ENCODE results near the gene PDLIM4.
A peak's percentile ranks its signal among the peaks of the same experiment; 100 is the strongest.

Gene PDLIM4

DNA sequence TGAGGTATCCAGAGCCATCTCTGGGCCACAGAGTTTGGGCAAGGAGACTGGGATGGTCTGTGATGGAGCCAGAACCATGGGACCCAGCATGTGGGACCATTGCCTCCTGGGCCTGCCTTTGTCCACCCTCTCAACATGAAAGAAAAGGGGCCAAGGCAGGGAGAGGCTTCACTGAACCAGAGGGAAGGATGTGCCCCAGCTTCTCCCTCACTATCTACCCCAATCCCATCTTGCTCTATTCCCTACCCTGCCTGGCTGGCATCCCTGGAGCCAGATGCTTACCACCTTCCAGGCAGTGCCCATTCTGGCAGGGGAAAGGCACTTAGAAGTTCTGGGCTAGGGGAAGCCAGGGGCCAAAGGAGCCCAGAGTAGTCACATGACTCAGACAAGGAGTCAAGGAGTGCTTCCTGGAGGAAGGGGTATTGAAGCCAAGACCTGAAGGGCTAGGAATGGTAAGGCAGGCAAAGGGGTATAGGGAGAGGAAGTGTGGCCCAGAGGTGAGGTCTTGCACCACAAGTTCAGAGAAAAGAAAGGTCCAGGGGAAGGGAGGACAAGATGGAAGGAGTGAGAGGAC is 9.8 kb downstream of the PDLIM4 start:
- DNase-seq (ENCODE audit: low read depth in 1 of 2, low spot score in 1 of 2), result no peak

DNA sequence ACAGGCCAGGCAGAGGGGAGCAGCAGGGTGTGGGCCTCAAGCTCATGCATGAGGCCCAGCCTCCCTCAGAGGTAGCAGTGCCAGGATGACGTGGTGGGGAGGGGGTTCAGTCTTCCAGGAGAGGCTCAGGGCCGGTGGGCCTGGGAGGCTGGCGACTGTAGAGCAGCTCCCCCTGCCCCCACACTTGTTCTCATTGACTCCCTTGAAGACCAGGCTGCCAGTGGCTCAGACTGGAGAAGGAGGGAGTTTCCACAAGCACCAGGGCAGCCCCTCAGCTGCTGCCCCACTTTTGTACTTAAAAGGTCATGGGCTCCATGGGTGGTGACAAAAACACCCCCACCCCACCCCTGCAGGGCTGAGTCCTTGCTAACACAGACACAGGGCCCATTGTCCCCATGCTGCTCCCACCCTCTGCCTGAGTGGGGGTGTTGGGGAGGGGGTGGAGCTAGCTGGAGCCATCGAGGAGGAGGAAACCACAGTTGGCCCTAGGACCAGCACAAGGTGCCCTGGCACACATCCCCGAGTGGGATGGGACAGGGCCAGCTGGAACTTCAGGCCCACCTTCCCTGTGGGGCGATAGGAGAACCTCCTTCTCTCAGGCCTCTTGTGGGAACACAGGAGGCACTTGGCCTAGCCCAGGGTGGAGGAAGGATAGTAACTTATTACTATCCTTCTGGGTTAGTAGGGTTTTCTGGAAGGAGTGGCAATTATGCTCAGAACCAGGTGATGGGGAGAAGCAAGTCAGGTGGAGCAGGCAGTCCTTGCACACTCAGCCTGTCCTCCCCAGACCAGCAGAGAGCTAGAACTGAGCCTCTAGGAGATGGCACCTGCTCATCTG is 10.7 kb downstream of the PDLIM4 start:
- DNase-seq (ENCODE audit: low read depth in 1 of 2, low spot score in 1 of 2), result no peak

DNA sequence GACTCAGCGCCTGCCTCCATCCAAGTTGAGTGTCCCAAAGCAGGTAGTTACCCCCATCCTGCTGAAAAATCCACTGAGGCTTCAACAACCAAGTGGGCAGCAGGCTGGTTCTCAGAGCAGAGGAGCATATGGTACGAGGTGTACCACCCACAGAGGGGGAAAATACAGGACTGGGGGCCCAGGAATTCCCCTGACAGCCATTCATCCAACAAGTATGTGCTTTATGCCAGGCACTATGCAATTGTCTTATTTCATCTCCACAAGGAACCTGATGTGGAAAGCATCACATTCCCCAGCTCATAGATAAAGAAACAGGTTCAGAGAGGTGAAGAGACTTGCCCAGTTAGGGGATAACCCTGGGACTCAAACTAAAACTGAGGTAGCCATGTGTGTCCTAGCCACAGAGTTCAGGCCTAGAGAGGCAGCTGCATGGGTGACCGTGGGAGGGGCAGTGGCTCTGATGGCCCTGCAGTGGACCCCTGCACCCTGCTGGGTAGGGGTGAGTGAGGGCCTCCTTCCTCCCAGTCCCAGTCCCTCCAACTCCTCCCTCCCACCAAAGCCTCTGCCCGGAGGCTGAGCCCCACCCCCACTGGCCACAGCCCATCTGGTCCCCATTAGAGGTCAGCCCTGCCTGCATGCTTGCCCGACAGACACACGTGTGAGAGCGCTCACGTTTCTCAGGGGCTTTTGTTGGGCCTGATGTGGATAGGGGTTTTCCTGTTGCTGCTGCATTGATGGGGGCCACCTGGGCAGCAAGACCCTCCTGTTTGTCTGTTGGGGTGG is 11.5 kb downstream of the PDLIM4 start:
- DNase-seq (ENCODE audit: low read depth in 1 of 2, low spot score in 1 of 2), result no peak

DNA sequence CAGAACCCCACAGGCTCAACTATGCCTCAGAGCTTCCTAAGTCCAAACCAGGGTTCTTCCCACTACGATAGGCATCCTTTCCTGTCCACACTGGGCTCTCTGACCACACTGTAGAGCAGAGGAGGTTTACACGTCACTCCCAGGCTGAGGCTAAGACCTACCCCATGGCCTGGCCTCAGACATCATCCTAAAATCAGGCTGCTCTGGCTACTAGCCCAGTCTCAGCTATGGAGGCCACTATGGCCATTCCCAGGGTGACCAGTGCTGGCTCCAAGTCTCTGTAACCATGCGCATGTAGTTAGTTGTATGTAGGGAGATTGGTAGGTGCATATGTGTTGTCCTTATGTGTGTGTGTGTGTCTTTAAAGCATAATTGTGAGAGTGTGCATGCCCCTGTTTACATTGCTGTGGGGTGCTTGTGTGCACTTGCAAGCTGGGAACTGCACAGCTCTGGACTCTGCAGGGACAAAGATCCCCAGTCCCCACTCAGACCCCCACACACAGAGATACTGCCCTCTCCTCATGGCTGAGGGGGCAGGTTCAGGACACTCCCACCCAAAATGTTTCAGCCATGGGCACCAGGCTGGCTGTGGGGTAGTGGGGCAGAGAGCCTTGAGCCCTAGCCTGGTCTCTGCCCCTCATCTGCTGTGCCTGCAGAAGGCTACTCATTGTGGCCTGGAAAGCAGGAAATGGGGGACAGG is 12.3 kb downstream of the PDLIM4 start:
- DNase-seq (ENCODE audit: low read depth in 1 of 2, low spot score in 1 of 2), result no peak

DNA sequence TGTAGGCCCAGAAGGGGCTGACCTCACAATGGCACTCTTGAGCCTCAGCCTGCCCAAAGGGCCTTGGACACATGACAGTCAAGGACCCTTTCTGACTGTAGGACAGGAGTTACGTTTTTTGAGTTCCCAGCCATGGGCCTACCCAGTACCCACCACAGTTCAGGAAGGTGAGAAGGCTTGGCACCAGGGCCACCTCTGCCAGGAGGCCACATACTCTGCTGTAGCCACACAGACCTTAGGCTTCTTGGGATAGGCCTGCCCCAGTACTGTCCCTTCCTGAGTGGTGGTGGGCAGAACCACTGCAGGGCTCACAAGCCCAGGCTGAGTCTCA is 12.8 kb downstream of the PDLIM4 start:
- DNase-seq (ENCODE audit: low read depth in 1 of 2, low spot score in 1 of 2), result no peak

DNA sequence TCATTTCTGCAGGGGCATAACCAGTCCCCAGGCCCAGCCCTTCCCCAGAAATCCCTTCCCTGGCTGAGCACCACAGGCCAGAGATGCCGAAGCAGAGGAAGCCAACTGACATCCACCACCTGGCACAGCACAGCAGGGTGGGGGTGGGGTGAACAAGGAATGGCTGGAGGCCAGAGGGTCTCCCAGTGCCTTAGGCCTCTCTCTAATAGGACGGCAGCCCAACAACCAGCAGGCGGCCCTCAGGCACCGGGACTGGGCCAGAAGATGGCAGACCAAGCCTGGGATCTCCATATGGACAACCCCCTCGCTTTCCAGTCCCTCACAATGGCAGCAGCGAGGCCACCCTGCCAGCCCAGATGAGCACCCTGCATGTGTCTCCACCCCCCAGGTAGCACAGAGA is 13.2 kb downstream of the PDLIM4 start:
- no peak for DNase-seq (ENCODE audit: low read depth in 1 of 2, low spot score in 1 of 2)

DNA sequence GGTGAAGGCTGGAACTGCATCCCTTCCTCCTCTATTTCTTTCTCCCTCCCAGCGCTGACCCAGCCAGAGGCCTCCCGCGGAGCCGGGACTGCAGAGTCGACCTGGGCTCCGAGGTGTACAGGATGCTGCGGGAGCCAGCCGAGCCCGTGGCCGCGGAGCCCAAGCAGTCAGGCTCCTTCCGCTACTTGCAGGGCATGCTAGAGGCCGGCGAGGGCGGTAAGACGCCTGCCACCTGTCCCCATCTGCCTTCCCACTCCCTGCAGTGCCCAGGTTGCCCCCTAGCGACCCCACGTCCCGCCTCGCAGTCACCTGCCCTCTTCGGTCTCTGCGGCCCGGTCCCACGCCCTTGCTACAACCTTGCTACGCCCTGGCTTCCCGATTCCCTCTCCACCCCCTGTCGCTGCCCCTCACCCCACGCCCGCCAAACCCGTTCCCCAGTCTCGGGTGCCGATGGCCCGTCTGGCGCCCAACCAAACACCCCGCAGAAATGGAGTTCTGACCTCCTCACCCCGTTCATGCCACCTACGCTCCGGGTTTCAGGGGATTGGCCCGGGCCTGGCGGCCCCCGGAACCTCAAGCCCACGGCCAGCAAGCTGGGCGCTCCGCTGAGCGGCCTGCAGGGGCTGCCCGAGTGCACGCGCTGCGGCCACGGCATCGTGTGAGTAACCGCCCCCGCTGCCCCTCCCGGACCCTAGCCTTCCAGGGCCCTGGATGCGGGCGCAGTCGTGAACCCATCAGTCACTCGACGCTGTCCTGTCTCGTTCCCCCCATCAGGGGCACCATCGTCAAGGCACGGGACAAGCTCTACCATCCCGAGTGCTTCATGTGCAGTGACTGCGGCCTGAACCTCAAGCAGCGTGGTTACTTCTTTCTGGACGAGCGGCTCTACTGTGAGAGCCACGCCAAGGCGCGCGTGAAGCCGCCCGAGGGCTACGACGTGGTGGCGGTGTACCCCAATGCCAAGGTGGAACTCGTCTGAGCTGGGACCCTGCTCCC is 14.1 kb downstream of the PDLIM4 start:
- DNase-seq (ENCODE audit: low read depth in 1 of 2, low spot score in 1 of 2), result no peak

DNA sequence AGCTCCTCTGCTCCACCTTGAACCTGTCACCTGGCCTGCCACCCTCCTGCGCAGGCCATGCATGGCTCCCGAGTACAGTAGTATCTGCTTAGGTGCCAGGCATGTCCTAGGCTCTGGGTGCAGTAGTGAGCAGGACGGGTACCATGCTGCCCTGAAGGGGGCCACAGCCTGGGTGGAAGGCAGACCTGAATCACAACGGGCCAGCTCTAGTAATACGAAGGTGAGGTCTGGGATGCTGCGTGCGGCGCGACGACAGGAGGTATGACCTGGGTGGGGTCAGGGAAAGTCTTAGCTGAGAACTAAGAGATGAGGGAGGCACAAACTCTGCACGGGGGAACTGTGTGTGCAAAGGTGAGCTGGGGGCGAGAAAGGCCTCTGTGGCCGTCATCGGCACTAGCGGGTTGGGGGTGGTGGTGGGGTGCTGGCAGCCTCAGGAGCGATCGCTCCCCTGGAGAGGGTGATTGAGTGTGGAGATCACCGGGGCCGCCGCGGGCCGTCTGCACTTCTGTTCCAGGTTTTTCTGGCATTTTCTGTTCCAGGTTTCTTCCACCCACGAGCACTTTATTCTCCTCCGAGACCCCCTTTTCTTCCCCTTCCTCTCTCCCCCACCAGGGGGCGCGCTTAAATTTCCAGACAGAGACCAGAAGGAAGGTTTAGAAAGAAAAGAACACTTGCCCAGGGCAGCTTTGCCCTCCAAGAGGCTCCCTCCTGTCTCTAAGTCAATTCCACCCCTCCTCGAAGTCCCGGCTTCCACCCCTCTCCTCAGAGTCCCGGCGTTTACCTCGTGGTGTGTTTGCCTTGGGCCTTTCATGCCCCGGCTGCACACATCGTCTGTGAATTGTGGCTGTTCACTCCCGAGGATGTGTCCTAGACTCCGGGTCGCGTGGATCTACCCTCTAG is 15.1 kb downstream of the PDLIM4 start:
- peak; percentile 51 to 58 for DNase-seq (ENCODE audit: low read depth in 1 of 2, low spot score in 1 of 2)

DNA sequence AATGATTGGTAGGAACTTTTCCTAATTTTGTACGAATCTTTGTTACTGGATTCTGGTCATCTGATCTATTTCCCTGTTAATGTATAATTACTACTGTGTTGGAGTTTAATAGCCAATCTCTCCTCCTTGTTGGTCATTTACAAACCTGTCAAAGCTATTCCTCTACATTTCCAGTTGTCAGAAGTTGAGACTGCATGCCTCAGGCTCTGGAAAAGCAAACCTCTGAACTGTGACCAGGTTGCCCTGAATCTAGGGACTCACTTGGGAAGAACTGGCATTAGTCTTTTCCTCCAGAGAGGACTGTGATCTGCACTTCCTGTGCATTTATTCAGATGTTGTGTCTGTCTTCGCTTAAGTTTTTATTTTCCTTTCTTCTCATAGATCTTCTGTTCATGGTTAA is 16.1 kb downstream of the PDLIM4 start:
- no peak for DNase-seq (ENCODE audit: low read depth in 1 of 2, low spot score in 1 of 2)

DNA sequence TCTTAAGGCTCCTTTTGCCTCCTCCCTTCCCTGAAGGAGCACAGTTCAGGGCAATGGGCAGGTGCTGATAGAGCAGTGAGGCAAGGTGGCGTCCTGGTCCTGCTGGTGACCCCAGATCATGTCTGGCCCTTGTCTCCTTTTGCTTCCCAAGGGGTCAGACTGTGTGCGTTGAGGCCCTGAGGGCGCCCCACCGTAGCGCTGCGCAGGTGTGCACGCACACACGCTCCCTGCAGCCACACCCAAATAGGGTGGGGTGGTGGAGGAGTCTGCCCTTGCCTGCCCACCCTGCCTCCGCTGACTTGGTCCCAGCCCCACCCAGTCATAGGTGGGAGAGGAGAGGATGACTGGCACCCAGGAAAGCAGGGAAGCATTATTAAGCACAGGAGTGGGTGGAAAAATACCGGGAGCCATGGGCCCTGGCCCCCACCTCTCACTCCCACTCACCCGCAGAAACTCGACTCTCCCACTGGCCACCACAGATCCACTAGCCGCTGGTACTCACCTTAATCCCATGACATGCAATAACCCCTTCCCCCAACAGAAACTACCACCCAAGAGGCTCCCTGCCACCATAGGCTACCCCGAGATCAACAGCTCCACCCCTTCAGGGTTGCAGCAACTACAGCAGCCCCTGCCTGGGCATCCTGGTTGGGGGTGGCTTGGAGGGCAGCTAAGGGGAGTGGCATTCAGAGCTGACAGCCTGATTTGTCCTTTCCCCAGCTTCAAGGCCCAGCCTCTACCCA is 16.7 kb downstream of the PDLIM4 start:
- no peak for DNase-seq (ENCODE audit: low read depth in 1 of 2, low spot score in 1 of 2)

DNA sequence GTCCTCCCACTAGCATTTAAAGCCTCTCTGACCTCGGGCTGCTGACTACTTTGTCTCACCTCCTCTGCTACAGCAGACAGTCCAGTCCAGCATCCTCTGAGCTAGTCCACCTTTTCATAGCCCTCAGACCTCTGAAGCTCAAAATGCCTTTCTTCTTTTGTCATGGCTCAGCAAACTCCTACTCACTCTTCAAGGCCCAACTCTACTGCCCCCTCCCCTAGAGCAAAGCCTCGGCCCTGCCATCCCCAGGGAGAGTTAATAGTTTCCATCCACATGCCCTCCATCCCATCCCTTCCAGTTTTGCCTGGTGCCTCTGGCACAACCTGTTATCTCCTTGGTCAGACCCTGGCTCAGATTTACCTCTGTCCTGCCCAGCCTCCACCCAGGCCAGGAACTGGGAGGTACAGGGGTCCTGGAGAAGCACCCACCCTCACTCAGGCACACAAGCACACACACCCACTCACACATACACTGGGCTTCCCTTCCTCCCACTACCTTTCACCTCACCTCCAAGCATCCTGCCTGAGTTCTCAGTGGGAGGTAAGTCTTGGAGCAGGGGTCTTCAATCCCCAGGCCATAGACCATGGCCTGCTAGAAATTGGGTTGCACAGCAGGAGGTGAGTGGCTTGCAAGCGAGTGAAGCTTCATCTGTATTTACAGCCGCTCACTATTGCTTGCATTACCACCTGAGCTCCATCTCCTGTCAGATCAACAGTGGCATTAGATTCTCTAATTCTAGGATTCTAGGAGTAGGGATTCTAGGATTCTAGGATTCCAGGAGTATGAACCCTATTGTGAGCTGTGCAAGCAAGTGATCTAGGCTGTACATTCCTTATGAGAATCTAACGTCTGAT is 18.1 kb downstream of the PDLIM4 start:
- DNase-seq (ENCODE audit: low read depth in 1 of 2, low spot score in 1 of 2), result no peak

DNA sequence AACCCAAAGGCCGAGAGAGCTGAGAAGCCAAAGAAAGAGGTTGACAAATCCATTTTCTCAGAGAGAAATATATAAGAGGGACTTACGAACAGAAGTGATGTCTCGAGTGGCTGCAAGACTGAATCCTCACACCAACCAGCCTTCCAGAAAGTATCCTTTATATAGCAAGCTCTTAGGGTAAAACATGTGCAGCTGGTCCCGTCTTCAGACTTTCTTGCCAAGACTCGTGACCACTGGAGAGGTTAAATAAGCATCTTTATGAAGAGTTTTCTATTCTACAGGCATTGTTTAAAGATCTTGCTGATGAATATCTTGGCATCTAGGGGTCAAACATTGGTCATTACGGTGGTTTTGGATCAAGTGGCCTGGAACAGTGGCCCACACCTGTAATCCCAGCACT is 19.8 kb downstream of the PDLIM4 start:
- DNase-seq (ENCODE audit: low read depth in 1 of 2, low spot score in 1 of 2), result no peak

DNA sequence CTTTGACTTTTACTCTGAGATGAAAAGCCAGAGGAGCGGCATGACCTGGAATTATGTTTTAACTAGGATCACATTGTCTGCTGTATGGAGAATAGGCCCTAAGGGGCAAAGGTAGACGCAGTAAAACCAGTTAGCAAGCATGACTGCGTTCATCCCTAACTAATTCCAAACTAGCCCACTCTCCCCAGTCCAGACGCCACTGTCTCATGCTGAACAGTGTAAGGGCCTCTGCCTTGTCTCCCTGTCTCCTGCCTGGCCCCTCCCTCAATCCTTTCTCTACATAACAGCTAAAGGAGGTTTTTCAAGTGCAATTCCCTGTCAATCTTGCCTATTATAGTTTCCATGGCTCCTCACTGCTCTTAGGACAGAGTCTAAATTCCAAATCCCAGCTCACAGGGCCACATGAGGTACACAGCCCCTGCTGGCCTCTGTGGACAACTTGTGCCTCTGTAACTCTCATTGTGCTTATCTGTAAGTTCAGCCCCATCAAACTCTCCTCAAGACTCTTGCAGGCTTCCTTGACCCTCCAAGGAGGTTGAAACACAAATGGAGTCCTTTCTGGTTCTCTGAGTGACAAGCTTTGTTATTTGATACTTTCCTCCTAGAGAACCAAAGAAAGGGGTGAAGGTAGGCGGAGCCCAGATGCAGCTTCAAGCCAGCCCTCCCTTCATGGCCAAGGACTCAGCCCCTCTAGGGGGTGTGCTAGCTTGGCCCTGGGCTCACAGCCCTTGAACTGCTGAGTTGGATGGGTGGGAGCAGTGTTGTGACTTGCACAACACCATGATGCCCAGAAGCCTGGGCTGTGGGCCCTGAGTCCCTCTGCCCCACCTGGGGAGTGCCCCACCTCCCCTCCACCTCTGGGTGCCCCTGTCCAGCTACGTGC is 20.7 kb downstream of the PDLIM4 start:
- no peak for DNase-seq (ENCODE audit: low read depth in 1 of 2, low spot score in 1 of 2)

DNA sequence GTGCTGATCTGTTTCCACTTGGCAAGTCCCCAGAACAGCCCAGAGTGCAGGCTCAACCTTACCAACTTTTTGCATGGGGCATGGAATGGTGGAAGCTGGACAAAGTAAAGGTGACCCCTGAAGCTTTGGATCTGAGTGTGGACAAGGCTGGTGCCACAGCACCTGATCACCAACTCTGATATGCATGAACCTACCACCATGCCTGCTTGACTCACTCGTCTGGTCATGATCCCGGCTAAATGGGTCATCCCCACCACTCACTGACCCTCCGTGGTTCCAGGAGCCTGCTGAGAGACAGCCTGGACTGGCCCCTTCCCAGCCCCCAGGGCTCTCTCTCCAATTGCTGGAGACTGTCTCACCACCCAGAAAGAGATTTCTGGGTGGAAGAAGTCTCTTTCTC is 22.3 kb downstream of the PDLIM4 start:
- no peak for DNase-seq (ENCODE audit: low read depth in 1 of 2, low spot score in 1 of 2)

DNA sequence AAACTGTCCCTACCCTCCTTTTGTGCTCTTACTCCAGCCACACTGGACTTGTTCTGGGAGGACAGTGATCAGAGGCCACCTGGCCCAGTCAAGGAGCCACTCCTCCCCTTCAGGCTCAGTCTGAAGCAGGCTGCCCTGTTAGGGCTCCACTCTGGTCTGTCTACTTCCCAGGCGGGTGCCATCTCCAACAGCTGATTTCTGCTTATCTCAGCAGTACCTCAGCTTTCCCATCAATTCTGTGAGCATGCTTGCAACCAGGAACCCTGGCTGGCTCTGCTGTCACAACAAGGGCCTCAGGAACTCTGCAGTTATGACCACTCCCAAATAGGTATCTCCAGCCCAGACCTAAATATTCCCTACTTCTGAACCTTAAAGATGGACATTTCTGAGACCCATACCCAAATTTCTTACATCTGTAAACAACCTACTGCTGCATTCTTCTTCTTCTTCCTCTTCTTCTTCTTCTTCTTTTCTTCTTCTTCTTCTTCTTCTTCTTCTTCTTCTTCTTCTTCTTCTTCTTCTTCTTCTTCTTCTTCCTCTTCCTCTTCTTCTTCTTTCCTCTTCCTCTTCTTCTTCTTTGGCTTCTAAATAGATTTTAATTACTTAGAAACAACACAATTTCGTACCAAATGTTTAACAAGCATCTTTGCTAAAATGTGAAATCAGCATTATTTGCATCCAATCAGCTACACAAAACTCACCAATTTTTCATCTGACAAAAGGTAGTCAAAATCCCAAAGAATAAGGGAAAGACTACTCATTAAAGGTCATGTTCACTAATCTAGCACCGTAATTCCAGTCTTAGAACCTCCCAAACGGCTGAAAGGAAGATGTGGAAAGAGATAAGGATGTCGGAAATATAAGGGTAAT is 23.1 kb downstream of the PDLIM4 start:
- DNase-seq (ENCODE audit: low read depth in 1 of 2, low spot score in 1 of 2), result no peak

Measured in activated CD4-positive, alpha-beta T cell treated with anti-CD3 and anti-CD28 coated beads, Interleukin-2, amount 50 U/mL, for 24 hours (primary cell).